D721Med (cell line): ENCODE results near the gene KCNS1.

Experiments used
- DNase-seq: peaks from one replicate; pipeline ENCODE4 v3.0.0; 2011; ENCODE audit warnings: low spot score; ENCODE audit not compliant: insufficient read length
- FAIRE-seq: peaks from 2 replicates; lab custom pipeline; 2011; peaks lifted over from hg19 to GRCh38; lab: Jason Lieb, UNC
- TF ChIP-seq, protein P1 (sequence below): IDR thresholded peaks from 2 replicates; pipeline ENCODE4 v1.5.1; 2012; ENCODE audit warnings: mild to moderate bottlenecking, control low read depth; ENCODE audit not compliant: insufficient read depth; ENCODE audit errors: missing control alignments

The KCNS1 gene

GRCh38 chr20:45088247-45088646 is 12.7 kb downstream of the KCNS1 start:
- TF ChIP-seq, protein P1, sequence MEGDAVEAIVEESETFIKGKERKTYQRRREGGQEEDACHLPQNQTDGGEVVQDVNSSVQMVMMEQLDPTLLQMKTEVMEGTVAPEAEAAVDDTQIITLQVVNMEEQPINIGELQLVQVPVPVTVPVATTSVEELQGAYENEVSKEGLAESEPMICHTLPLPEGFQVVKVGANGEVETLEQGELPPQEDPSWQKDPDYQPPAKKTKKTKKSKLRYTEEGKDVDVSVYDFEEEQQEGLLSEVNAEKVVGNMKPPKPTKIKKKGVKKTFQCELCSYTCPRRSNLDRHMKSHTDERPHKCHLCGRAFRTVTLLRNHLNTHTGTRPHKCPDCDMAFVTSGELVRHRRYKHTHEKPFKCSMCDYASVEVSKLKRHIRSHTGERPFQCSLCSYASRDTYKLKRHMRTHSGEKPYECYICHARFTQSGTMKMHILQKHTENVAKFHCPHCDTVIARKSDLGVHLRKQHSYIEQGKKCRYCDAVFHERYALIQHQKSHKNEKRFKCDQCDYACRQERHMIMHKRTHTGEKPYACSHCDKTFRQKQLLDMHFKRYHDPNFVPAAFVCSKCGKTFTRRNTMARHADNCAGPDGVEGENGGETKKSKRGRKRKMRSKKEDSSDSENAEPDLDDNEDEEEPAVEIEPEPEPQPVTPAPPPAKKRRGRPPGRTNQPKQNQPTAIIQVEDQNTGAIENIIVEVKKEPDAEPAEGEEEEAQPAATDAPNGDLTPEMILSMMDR, result no peak
- FAIRE-seq, result no peak
- no peak for DNase-seq

DNA sequence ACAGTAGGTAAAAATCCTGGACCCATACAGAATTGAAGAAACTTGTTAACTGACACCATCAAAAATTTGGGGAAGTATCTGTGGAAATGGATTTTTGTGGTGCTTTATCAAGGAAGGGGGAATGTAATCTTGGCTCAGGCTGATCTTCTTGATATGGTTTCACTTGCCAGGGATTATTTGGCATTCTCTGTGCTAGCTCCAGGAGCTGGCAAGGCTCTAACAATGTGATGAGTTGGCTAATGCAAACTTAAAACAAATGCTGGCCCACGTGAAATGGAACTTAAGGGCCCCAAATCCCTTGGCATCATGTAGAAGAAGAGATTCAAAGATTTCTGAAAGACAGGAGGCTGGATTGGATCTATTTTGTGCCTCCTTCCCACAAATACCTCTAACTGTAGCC is 13.1 kb downstream of the KCNS1 start:
- DNase-seq (no peak), FAIRE-seq (no peak)
- TF ChIP-seq, protein P1, result no peak

DNA sequence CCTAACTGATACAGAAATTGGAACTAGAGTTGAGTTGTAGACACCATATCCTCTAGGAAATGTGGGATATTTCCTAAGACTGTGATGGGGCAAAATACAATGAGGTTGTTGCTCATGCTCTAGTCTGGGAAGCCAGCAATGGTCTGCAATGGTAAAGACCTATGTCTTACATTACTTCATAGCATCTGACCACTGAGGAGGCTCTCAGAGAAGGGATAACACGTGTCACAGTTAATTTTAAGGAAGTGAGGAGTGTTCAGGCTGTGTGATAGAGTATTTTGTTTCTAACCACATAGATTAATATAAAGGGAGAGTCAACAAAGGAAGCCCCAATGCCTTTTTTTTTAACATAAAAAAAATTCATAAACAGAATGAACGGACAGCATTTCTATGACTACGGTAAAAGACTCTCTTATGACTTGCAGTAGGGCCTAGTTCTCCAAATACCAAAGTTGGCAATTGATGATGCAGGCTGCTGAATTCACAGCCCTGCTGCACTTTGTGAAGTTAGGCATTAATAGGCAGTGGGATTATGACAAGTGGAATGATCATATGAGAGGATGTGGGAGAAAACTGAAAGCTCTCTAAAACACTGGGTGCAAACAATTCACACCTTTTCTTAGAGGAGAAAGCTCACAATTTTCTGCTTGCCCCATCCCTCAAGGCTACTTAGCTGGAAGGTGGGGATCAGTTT is 13.7 kb downstream of the KCNS1 start:
- TF ChIP-seq, protein P1, result no peak
- DNase-seq (no peak), FAIRE-seq (no peak)

DNA sequence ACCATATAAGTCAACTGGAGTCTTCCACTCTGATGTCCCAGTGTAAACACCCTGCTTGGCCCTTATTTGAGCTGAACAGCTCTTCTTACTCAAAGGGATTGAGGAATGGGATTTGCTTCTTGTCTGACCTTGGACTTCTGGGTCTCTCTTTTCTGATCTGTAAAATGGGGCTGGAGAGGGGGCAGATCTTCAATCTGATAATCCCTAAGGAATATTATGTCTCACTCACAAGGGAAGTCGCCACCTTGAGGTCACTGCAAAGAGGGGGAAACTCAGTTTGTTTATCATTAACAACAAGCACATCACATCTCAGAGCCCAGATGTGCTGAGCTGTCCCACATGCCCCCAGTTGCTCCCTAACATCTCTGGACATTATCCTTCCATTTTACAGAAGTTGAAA is 15.1 kb downstream of the KCNS1 start:
- FAIRE-seq (no peak), DNase-seq (no peak)
- TF ChIP-seq, protein P1, result no peak

DNA sequence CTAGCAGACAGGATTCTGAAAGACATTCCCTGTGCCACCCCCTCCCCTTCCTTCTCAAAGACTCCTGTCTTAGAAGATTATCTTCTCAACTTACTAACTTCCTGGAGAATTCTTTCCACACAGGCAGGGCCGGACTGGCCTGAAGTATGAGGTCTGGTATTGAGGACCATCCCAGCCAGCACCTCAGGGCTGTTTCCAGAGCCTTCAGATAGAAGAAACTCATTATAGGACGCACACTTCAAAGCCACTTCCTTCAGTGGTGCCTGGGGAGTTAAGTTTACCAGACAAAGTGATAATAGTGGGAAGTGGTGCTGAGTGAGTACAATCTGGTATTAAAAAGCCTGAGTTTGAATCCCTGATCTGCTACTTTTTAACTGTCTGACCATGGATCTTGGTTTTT is 15.6 kb downstream of the KCNS1 start:
- TF ChIP-seq, protein P1, result no peak
- FAIRE-seq (no peak), DNase-seq (no peak)

GRCh38 chr20:45083127-45083526 is 17.8 kb downstream of the KCNS1 start:
- TF ChIP-seq, protein P1, result no peak
- DNase-seq, result no peak
- FAIRE-seq, result no peak

DNA sequence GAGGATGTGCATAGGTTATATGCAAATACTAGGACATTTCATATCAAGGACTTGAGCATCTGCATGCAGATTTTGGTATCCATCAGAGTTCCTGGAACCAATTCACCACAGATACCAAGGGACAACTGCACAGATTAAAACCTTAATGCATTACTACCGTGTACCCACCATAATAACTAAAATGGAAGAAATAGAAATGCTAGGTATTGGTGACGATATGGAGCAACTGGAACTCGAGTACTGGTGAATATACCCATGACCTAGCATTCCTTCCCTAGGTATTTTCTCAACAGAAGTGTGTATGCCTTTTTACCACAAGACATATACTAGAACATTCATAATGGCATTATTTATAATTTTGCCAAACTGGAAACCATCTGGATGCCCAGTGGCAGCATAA is 18.5 kb downstream of the KCNS1 start:
- TF ChIP-seq, protein P1, result no peak
- FAIRE-seq (no peak), DNase-seq (no peak)
